MM.1S (cell line): ENCODE measurements around the gene PNMT.
A peak's percentile ranks its signal among the peaks of the same experiment; 100 is the strongest.

ENCODE experiments used
- DNase-seq: peaks from one replicate; pipeline ENCODE4 v3.0.0-alpha.2; 2015
- H2AFZ ChIP-seq: fragments of 300-600 bp; sonication (generic); 2 replicates; pipeline ENCODE4 v1.6.0; 2016; ENCODE audit warnings: antibody characterized with exemption, low read length
- H3F3A ChIP-seq: fragments of 300-600 bp; sonication (generic); 2 replicates; pipeline ENCODE4 v1.6.1; 2016; ENCODE audit warnings: mild to moderate bottlenecking, antibody characterized with exemption, low read length, moderate library complexity, mixed read lengths; ENCODE audit not compliant: insufficient read depth
- H3K27ac ChIP-seq: fragments of 300-600 bp; sonication (generic); 2 replicates; pipeline ENCODE4 v1.5.1; 2016; ENCODE audit warnings: mild to moderate bottlenecking, low read length
- H3K27me3 ChIP-seq: fragments of 300-600 bp; sonication (generic); replicated peaks from 2 replicates; pipeline ENCODE4 v1.6.0; 2016; ENCODE audit warnings: low read length; ENCODE audit not compliant: insufficient read depth
- H3K36me3 ChIP-seq: fragments of 300-600 bp; sonication (generic); replicated peaks from 2 replicates; pipeline ENCODE4 v1.6.1; 2016; ENCODE audit warnings: mild to moderate bottlenecking, low read length, mixed read lengths; ENCODE audit not compliant: insufficient read depth
- H3K4me1 ChIP-seq: fragments of 300-600 bp; sonication (generic); 2 replicates; pipeline ENCODE4 v1.6.1; 2016; ENCODE audit warnings: low read length, mixed read lengths
- H3K4me2 ChIP-seq: fragments of 300-600 bp; sonication (generic); 2 replicates; pipeline ENCODE4 v1.6.0; 2016; ENCODE audit warnings: low read depth, low read length
- H3K4me3 ChIP-seq: fragments of 300-600 bp; sonication (generic); 2 replicates; pipeline ENCODE4 v1.5.1; 2016; ENCODE audit warnings: low read length, mixed read lengths
- H3K79me2 ChIP-seq: fragments of 300-600 bp; sonication (generic); 2 replicates; pipeline ENCODE4 v1.6.1; 2016; ENCODE audit warnings: mixed run types, low read length, mixed read lengths
- H3K9ac ChIP-seq: fragments of 300-600 bp; sonication (generic); 2 replicates; pipeline ENCODE4 v1.6.1; 2016; ENCODE audit warnings: low read length, mixed read lengths
- H3K9me2 ChIP-seq: fragments of 300-600 bp; sonication (generic); replicated peaks from 2 replicates; pipeline ENCODE4 v1.6.1; 2016; ENCODE audit warnings: mild to moderate bottlenecking, low read length, mixed read lengths; ENCODE audit not compliant: insufficient read depth
- H3K9me3 ChIP-seq: fragments of 300-600 bp; sonication (generic); replicated peaks from 2 replicates; pipeline ENCODE4 v1.6.1; 2016; ENCODE audit warnings: mild to moderate bottlenecking, low read length, mixed read lengths; ENCODE audit not compliant: insufficient read depth
- H4K20me1 ChIP-seq: fragments of 300-600 bp; sonication (generic); 2 replicates; pipeline ENCODE4 v1.6.1; 2016; ENCODE audit warnings: mild to moderate bottlenecking, low read length, moderate library complexity, mixed read lengths; ENCODE audit not compliant: insufficient read depth
- CTCF ChIP-seq: fragments of 300-600 bp; sonication (generic); IDR thresholded peaks from 2 replicates; pipeline ENCODE4 v1.5.1; 2016; ENCODE audit warnings: antibody characterized with exemption, low read length, mixed read lengths
- EZH2 ChIP-seq: fragments of 300-600 bp; sonication (generic); optimal IDR thresholded peaks from 2 replicates; pipeline ENCODE3; 2017; ENCODE audit warnings: low read depth, mild to moderate bottlenecking, antibody characterized with exemption, low read length, mixed read lengths
- EZH2phosphoT487 ChIP-seq: fragments of 300-600 bp; sonication (generic); IDR thresholded peaks from 2 replicates; pipeline ENCODE4 v1.6.1; 2018; ENCODE audit warnings: antibody characterized with exemption, low read length

Gene PNMT

GRCh38 chr17:39687101-39687545, 18.9 kb downstream of the PNMT start:
- Histone ChIP-seq H3K27me3 (no peaks in the 10 kb centered on the region), H3K4me3 (peak overlapping the region; percentile 96), H3K4me1 (peaks cover 11% of the 10 kb centered on the region; the same call in 1 of the 2 replicates), H3K9me2 (no peaks in the 10 kb centered on the region), H3K27ac (peak overlapping the region; percentile 94; the same call in 1 of the 2 replicates), H3K79me2 (no peaks in the 10 kb centered on the region), H3K4me2 (peak overlapping the region; percentile 82), H3K36me3 (no peaks in the 10 kb centered on the region), H4K20me1 (no peaks in the 10 kb centered on the region), H3K9ac (peak overlapping the region; percentile 81; the same call in 1 of the 2 replicates), H3K9me3 (no peaks in the 10 kb centered on the region), H3F3A (peaks cover 19% of the 10 kb centered on the region), H2AFZ (peak overlapping the region; percentile 91)
- no peak for TF ChIP-seq CTCF
- no peak for DNase-seq

- Histone ChIP-seq H3K36me3 (no peaks in the 10 kb centered on the region), H3K9me3 (no peaks in the 10 kb centered on the region), H2AFZ (peak within 1 kb of the TSS; percentile 91), H3K4me3 (peak within 1 kb of the TSS; percentile 96), H3K4me1 (peaks cover 11% of the 10 kb centered on the region; the same call in 1 of the 2 replicates), H4K20me1 (no peaks in the 10 kb centered on the region), H3K27ac (peak within 1 kb of the TSS; percentile 94), H3F3A (peaks cover 19% of the 10 kb centered on the region), H3K9ac (peak within 1 kb of the TSS; percentile 81), H3K79me2 (no peaks in the 10 kb centered on the region), H3K27me3 (no peaks in the 10 kb centered on the region), H3K9me2 (no peaks in the 10 kb centered on the region), H3K4me2 (peak within 1 kb of the TSS; percentile 82)
- TF ChIP-seq CTCF, result no peak
- TF ChIP-seq EZH2, result no peak
- no peak for TF ChIP-seq EZH2phosphoT487
- DNase-seq, result peak; percentile 92
Observed at GRCh38 chr17:39687546-39688474, 19.6 kb downstream of the PNMT start, which contains the start of gene PGAP3. PGAP3 (minus strand) TSS chr17:39688057; CDS start chr17:39688014, 43 bp downstream.

GRCh38 chr17:39688475-39688835, 20.2 kb downstream of the PNMT start:
- peak overlapping the region; percentile 82 for H3K4me2 ChIP-seq
- no peaks in the 10 kb centered on the region for H3K9me3 ChIP-seq
- H3F3A ChIP-seq, result peaks cover 19% of the 10 kb centered on the region
- H3K4me3 ChIP-seq, result peak overlapping the region; percentile 96
- H3K27ac ChIP-seq, result peak overlapping the region; percentile 94; the same call in 1 of the 2 replicates
- DNase-seq, result no peak
- no peaks in the 10 kb centered on the region for H3K36me3 ChIP-seq
- no peaks in the 10 kb centered on the region for H3K27me3 ChIP-seq
- H4K20me1 ChIP-seq, result no peaks in the 10 kb centered on the region
- H3K79me2 ChIP-seq, result no peaks in the 10 kb centered on the region
- H3K9me2 ChIP-seq, result no peaks in the 10 kb centered on the region
- no peak for TF ChIP-seq EZH2
- no peak for TF ChIP-seq EZH2phosphoT487
- TF ChIP-seq CTCF, result no peak
- peak overlapping the region; percentile 91 for H2AFZ ChIP-seq
- peak overlapping the region; percentile 81 for H3K9ac ChIP-seq
- peaks cover 11% of the 10 kb centered on the region; the same call in 1 of the 2 replicates for H3K4me1 ChIP-seq
